ENCODE measurements around the gene TES.
"Not testable (repeated sequence)": the region's sequence is repeated elsewhere in the genome, so short reads cannot be mapped to it uniquely, and the experiment has no call there.

The TES gene

DNA sequence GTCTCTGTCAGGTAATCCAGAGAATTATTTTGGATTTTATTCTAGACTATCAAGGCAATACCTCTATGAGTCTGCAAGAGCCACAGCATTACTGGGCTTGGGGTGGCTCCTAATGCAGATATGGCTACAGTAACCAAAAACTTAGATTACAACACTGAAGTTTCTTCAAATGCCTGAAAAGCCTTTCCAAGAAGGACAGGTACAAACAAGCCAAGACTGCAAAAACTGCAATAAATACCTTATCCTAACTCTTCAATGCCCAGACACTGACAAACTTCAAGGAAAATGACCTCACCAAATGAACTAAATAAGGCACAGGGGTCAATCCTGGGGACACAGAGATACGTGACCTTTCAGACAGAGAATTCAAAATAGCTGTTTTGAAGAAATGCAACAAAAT lies 82.0 kb downstream of the TES start:
- DNase-seq = no peak

DNA sequence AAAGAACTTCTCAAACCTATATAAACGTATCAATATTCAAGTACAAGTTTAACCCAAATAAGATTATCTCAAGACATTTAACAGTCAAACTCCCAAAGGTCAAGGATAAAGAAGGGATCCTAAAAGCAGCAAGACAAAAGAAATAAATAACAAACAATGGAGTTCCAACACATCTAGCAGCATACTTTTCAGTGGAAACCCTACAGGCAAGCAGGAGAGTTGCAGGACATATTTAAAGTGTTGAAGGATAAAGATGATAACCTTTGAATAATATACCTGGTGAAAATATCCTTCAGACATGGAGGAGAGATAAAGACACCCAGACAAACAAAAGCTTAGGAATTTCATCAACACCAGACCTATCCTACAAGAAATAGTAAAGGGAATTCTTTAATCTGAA lies 82.8 kb downstream of the TES start:
- DNase-seq = no peak

DNA sequence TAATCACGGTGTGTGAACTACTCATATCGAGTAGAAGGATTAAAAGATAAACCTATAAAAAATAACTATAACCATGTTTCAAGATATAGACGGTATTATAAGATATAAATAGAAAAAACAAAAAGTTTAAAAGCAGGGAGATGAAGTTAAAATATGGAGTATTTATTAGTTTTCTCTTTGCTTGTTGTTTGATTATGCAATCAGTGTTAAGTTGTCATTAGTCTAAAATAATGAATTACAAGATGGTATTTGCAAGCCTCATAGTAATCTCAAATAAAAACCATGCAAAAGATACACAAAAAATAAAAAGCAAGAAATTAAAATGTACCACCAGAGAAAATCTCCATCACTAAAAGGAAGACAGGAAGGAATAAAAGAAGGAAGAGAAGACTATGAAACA lies 83.3 kb downstream of the TES start:
- no peak for DNase-seq

GRCh38 chr7:116295903-116296302 lies 85.6 kb downstream of the TES start:
- DNase-seq = not testable (repeated sequence)

- no peak for DNase-seq
Measured at GRCh38 chr7:116298055-116298454, 87.7 kb downstream of the TES start.

GRCh38 chr7:116298576-116298975 lies 88.2 kb downstream of the TES start:
- DNase-seq = no peak

DNA sequence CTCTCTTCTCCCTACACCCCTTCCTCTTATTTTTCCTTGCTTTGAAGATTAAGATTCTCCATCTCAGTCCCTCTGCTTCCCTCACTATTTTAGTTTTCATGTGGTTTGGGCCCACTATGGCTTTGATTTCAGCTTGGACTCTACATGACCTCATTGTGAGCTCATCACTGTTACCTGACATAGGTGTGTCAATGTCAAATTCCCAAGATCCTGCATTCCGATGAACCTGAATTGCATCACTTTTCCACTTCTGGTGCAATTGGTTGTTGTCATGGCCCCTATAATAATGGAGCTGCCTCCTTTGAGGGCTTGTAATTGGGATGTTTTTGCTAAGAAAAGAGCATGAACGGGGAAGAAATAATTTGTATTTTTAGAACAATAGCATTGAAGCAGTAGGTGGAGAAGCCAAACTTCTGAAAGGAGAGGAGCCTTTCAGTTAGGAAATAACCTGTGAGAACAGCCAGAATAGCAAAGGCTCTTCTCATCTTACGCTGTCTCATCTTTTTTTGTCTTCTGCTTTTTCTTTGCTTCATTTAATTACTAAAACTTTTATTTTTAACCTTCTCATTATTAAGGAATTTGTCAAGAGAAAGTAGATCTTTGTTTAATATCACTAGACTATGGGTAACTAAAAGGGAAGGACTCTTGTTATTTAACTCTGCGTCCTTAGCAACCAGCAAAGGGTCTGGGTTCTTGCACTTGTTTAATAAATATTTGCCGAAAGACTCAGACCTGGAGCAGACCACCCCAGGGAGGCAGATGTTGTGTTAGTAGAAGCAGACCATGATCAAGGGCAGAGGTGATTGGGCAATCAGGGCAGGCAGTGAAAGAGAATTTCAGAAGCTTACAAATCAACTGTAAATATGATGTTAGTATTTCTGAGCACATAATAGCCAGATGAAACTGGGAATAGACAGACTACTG lies 95.4 kb downstream of the TES start:
- DNase-seq = peak; percentile 32

DNA sequence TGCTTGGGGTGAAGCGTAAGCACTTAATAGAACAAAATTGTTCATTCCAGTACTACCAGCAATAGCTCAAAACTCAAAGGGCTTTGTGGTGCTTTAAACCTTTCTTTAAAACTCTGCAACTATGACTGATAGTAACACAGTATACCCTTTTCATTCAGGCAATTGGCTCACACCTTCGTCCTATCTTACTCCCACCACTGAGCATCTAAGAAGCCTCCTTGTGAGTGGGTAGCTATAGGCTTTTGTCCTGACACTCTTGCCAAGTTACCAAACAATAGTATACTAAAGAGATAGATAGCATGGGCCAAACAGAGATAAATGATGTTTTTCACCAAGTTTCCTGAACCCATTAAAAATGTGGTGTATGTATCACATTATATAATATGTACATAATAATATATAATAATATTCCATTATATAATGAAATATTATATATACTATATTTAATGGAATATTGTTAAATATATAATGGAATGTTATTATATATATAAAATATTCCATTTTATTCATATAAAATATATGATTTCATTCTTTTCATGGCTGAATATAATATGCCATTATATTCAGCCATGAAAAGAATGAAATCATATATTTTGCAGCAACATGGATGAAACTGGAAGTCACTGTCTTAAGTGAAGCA lies 96.2 kb downstream of the TES start:
- DNase-seq = no peak

GRCh38 chr7:116307253-116307652 lies 96.9 kb downstream of the TES start:
- no peak for DNase-seq

Measured in NCI-H226 (cell line).